ENCODE results near the gene RNF13.

RNF13 gene

GRCh38 chr3:149886957-149887356 lies 73.9 kb downstream of the RNF13 start:
- no peak for TF ChIP-seq CTCF (IDR thresholded peaks at IDR 0.05; ENCODE audit: insufficient read depth, low read depth, low read length, missing control alignments)
- no peak overlapping the region for H3K4me3 ChIP-seq (ENCODE audit: low read length)
- no peak for DNase-seq (ENCODE audit: low read depth)

- no peak for TF ChIP-seq CTCF (IDR thresholded peaks at IDR 0.05; ENCODE audit: insufficient read depth, low read depth, low read length, missing control alignments)
- no peak for DNase-seq (ENCODE audit: low read depth)
- H3K4me3 ChIP-seq (ENCODE audit: low read length), result no peak overlapping the region
These were observed 78.6 kb downstream of the RNF13 start for GRCh38 chr3:149891621-149892020.

GRCh38 chr3:149892371-149892770 lies 79.4 kb downstream of the RNF13 start:
- TF ChIP-seq CTCF (IDR thresholded peaks at IDR 0.05; ENCODE audit: insufficient read depth, low read depth, low read length, missing control alignments), result no peak

GRCh38 chr3:149894205-149894604 lies 81.2 kb downstream of the RNF13 start:
- no peak for DNase-seq (ENCODE audit: low read depth)
- no peak for TF ChIP-seq CTCF (IDR thresholded peaks at IDR 0.05; ENCODE audit: insufficient read depth, low read depth, low read length, missing control alignments)
- H3K4me3 ChIP-seq (ENCODE audit: low read length), result no peak overlapping the region

More at GRCh38 chr3:149892371-149892770, 79.4 kb downstream of the RNF13 start:
- no peak overlapping the region for H3K4me3 ChIP-seq (ENCODE audit: low read length)
- no peak for DNase-seq (ENCODE audit: low read depth)

GRCh38 chr3:149895339-149895738 lies 82.3 kb downstream of the RNF13 start:
- H3K4me3 ChIP-seq (ENCODE audit: low read length), result no peak overlapping the region
- TF ChIP-seq CTCF (IDR thresholded peaks at IDR 0.05; ENCODE audit: insufficient read depth, low read depth, low read length, missing control alignments), result no peak
- no peak for DNase-seq (ENCODE audit: low read depth)

GRCh38 chr3:149895769-149896168 lies 82.8 kb downstream of the RNF13 start:
- no peak for DNase-seq (ENCODE audit: low read depth)
- no peak for TF ChIP-seq CTCF (IDR thresholded peaks at IDR 0.05; ENCODE audit: insufficient read depth, low read depth, low read length, missing control alignments)
- no peak overlapping the region for H3K4me3 ChIP-seq (ENCODE audit: low read length)

GRCh38 chr3:149898771-149899170 lies 85.8 kb downstream of the RNF13 start:
- DNase-seq (ENCODE audit: low read depth), result no peak
- no peak overlapping the region for H3K4me3 ChIP-seq (ENCODE audit: low read length)
- TF ChIP-seq CTCF (IDR thresholded peaks at IDR 0.05; ENCODE audit: insufficient read depth, low read depth, low read length, missing control alignments), result no peak

All from epithelial cell of esophagus (primary cell).